Measurements from ENCODE around the gene LHX4.

LHX4 gene

GRCh38 chr1:180271272-180272255, 41.5 kb downstream of the LHX4 start:
- no peak for DNase-seq (ENCODE audit: low read depth in 3 of 3)

- DNase-seq (ENCODE audit: low read depth in 3 of 3) = no peak
Measured at GRCh38 chr1:180272395-180272794, 42.3 kb downstream of the LHX4 start.

GRCh38 chr1:180273066-180273465, 43.0 kb downstream of the LHX4 start:
- no peak for DNase-seq (ENCODE audit: low read depth in 3 of 3)

GRCh38 chr1:180274221-180274620, 44.2 kb downstream of the LHX4 start:
- DNase-seq (ENCODE audit: low read depth in 3 of 3) = no peak

- no peak for DNase-seq (ENCODE audit: low read depth in 3 of 3)
Measured at GRCh38 chr1:180275726-180276125, 45.7 kb downstream of the LHX4 start.

- DNase-seq (ENCODE audit: low read depth in 3 of 3) = no peak
Measured at GRCh38 chr1:180277476-180278193, 47.6 kb downstream of the LHX4 start.

GRCh38 chr1:180278194-180278515, 48.1 kb downstream of the LHX4 start:
- no peak for DNase-seq (ENCODE audit: low read depth in 3 of 3)

- DNase-seq (ENCODE audit: low read depth in 3 of 3) = no peak
Measured at GRCh38 chr1:180278596-180279395, 48.7 kb downstream of the LHX4 start.

GRCh38 chr1:180279651-180280050, 49.6 kb downstream of the LHX4 start:
- DNase-seq (ENCODE audit: low read depth in 3 of 3) = no peak

- DNase-seq (ENCODE audit: low read depth in 3 of 3) = no peak
Measured at GRCh38 chr1:180280617-180281016, 50.6 kb downstream of the LHX4 start.

- DNase-seq (ENCODE audit: low read depth in 3 of 3) = no peak
Measured at GRCh38 chr1:180281490-180281889, 51.4 kb downstream of the LHX4 start.

- DNase-seq (ENCODE audit: low read depth in 3 of 3) = no peak
Measured at GRCh38 chr1:180282401-180283044, 52.5 kb downstream of the LHX4 start.

- DNase-seq (ENCODE audit: low read depth in 3 of 3) = no peak
Measured at GRCh38 chr1:180283098-180283497, 53.0 kb downstream of the LHX4 start.

GRCh38 chr1:180286417-180286816, 56.4 kb downstream of the LHX4 start:
- DNase-seq (ENCODE audit: low read depth in 3 of 3) = no peak

GRCh38 chr1:180287988-180288705, 58.1 kb downstream of the LHX4 start:
- no peak for DNase-seq (ENCODE audit: low read depth in 3 of 3)

GRCh38 chr1:180288940-180289339, 58.9 kb downstream of the LHX4 start:
- DNase-seq (ENCODE audit: low read depth in 3 of 3) = no peak

- DNase-seq (ENCODE audit: low read depth in 3 of 3) = no peak
Measured at GRCh38 chr1:180290265-180291001, 60.4 kb downstream of the LHX4 start.

GRCh38 chr1:180291004-180291403, 60.9 kb downstream of the LHX4 start:
- no peak for DNase-seq (ENCODE audit: low read depth in 3 of 3)

- no peak for DNase-seq (ENCODE audit: low read depth in 3 of 3)
Measured at GRCh38 chr1:180294711-180295110, 64.6 kb downstream of the LHX4 start.

- no peak for DNase-seq (ENCODE audit: low read depth in 3 of 3)
Measured at GRCh38 chr1:180295999-180296398, 65.9 kb downstream of the LHX4 start.

All from stimulated activated CD4-positive, alpha-beta T cell treated with anti-CD3 and anti-CD28 coated beads, TNF-alpha, amount 100 ng/mL, for 4 hours (primary cell).